Stimulated activated CD4-positive, alpha-beta T cell treated with anti-CD3 and anti-CD28 coated beads, Interleukin-2, amount 100 ng/mL, for 4 hours (primary cell): Measurements from ENCODE around the gene COL17A1.

Experiments used
- DNase-seq: peaks from one replicate; pipeline ENCODE4 v3.0.0-alpha.2; 2020; ENCODE audit warnings: low read depth

The COL17A1 gene

DNA sequence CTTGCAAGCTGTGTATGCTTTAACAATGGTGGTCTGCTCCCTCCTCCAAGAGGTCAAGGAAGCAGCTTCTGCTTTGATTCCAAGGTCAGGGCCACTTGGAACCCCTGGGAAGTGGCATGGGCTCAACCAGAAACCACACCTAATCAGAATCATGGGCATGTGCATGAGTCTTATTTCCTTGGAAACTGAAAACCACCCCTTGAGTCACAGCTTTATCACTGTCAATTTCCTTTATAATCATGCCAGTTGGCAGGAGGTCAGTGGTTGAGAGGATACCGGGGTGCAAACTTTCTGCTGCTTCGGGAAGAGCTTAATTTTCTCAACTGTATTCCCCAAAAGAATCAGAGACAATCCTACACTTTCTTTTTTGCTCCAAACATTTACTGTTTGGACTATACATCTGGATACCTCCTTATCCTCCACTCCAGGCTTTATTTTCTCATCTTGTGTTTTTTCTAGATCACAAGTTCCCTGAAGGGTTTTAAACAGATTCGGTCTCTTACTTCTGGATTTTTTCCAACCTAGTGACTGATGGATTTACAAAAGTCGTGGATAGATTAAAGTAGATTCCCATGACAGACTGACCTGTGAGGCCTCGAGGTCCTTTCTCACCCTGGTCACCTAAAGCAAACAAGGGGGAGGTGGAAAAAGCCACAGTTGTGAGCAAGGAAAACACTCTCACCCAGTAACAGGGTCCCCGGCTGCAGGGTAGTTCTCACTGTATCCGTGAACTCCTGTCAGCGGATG lies 36.0 kb downstream of the COL17A1 start:
- DNase-seq, result no peak

DNA sequence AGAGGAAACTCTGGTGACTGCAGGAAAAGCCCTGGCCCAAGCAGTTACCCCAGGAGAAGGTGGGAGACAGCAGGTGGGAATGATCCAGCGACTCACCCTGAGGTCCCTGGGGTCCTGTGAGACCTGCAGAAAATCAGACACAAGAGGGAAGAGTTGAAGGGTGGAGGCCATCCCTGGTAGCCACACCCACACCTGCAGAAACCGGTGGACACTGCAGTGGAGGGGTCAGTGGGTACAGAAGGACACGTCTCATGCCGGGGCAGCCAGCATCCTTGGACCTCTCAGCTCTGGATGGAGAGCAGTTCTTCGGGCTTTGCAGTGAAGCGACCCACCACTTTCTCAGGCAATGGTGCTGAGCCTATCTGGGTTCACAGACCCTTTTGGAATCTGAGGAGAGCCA lies 39.0 kb downstream of the COL17A1 start:
- no peak for DNase-seq

DNA sequence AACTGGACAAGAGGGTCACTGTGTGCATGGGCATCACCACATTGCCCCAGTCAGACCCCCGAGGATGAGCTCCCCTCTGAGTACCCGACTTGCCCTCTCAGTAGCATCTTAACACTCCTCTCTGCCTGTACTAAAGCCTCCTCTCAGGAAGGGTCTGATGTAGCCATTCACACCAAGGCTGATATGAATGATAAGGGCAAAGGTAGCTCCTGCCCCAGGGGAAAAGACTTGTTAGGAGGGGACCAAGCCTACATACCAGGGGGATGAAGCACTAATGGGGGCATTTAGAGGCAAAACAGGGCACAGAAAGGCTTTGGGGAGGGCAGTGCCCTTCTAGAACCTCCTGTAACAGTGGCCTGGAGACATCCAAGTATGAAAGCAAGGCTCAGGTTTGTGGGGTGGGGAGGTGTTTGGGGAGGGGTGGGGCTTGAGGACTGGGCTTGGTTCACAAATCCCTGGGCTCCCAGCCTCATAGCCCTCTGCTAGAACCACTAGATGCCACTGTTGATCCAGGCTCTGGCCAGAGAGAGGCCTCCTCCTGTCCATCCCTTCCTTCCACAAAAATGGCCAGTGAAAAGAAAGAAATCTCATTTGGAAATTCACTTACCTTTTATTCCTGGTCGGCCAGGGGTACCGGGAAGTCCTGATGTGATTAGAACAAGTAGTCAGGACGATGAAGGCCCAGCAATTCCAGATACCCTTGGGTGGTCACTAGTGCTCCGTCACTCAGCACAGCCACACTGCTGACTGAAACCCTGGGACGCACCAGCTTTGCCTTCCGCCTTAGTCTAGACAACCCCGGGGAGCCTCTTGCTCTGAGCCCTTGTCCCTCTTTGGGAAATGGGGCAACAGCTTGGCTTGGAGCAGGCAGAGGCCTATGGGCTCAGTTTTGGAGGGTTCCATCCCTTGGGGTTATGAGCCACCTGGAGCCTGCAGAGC lies 40.3 kb downstream of the COL17A1 start:
- DNase-seq, result no peak

DNA sequence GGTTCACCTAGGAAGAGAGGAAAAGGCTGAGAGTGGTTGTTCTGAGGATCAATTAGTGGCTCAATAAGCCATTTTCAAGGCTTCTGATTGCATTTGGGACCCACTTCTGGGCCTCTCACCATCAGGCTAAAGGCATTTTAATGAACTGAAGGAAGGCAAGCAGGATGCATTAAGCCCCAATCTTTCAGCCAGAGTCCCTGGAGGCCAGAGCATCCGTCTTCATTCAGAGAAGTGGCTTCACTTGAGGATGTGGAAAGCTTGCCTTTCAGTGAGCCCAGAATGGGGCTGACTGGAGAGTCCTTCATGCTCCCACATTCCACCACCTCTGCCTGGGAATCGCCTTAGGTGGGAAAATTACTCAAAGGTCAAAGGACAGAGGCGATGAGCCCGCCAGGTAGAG lies 41.8 kb downstream of the COL17A1 start:
- DNase-seq, result no peak

DNA sequence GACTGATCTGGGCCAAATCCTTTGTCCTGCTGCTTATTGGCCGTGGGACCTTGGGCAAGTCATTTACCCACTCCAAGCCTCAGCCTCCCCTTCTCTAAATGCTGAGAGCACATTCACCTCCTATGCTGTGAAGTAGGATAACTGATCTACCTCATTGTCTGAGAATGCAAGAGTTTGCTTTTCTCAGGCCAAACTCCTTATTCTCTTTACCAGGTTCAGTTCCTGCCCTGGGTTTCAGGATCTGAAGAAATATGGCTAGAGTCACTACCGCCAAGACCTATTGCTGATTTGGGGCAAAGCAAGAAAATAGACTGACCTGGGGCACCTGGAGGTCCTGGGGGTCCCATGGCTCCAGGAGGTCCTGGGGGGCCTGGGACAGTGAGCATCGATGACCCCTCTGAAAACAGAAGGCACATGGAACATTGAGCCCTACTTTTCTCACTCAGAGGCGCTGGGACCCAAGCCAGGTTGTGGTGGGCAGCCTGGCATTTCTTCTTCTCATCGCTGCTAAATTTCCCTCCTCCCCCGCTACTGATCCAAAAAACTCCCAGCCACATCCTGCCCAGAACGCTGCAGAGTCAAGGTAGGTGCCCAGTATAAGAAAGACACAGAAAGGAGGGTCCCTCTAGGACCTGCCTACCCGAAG lies 42.4 kb downstream of the COL17A1 start:
- no peak for DNase-seq

DNA sequence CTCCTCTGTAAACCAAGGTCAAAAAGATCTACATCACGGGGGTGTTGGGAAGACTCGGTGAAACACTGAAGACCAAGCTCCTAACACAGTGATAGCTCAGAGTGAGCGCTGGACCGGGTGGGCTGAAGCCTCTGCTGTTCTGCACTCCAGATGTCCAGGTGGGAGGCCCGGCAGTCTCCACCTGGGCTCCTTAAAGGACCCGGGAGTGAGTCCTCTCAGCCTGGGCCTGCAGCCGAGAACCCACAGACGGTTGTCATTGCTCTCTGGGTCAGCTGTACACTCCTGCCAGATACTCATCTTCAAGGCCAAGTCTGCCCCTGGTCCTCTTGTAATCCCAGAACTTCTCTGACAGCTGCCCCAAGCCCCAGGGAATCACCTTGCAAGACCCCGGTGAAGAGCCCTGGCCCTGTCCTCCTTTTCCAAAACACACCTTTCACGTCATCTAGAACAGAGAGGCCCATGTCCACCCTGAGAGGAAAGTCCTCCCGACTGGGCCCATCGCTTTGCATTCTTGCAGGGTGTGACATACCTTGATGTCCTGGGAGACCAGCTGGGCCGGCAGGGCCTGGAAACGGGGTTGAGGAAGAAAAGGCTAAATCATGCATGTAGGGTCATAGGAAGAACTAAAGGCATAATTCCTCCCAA lies 43.7 kb downstream of the COL17A1 start:
- DNase-seq, result no peak

DNA sequence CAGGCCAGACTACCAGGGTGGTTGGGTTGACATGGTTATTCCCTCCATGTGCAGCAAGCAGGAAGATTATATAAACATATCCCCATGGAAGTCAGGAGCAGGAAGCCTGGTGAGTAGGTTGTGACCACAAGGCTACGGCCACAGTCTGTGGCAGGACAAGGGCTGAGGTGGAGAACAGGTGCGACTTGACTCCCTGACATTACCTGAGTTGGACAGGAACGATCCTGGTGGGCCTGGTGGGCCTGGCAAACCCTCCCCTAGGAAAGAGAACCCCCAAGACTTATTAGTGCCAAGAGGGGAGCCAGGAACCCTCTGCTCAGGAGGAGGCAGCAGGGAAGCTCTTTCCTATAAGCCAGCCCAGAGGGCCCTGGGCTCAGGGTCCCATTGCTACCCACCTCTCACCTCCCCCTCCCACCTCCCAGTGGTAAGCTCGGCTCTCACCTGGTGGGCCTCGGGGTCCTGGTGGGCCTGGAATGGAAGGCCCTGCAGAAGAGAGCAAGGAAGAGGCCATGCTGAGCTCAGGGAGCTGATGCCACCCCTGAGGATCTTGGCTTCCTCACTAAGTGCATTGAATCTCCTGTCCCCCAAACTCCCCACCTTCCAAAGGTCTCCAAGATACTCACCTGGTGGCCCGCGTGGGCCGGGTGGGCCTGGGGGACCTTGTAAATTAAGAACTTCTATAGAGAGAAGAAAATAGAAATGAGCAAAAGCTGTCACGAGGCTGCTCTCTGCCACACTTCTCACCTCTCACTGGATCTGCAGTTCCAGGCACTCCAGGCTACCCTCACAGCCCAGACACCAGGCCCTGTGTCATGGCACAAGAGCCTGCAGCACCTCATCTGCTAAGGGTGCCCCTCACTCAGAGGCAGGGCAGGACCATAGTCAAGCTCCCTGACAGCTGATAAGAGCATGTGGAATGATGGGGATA lies 44.6 kb downstream of the COL17A1 start:
- no peak for DNase-seq

DNA sequence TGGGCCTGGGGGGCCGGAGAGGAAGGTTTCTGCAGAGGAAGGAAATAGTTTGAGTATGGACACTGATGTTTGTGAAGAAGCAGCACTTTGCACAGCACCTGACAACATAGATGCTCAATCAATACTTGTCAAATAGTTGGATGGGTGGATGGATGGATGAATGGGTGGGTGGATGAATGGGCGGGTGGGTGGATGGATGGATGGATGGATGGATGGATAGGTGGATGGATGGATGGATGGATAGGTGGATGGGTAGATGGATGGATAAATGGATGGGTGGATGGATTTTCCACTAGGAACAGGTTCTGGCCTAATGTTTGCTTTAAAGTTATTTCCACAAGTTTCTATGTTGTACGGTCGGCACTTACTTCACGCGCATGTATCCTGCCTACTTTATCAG lies 45.3 kb downstream of the COL17A1 start:
- DNase-seq, result no peak

DNA sequence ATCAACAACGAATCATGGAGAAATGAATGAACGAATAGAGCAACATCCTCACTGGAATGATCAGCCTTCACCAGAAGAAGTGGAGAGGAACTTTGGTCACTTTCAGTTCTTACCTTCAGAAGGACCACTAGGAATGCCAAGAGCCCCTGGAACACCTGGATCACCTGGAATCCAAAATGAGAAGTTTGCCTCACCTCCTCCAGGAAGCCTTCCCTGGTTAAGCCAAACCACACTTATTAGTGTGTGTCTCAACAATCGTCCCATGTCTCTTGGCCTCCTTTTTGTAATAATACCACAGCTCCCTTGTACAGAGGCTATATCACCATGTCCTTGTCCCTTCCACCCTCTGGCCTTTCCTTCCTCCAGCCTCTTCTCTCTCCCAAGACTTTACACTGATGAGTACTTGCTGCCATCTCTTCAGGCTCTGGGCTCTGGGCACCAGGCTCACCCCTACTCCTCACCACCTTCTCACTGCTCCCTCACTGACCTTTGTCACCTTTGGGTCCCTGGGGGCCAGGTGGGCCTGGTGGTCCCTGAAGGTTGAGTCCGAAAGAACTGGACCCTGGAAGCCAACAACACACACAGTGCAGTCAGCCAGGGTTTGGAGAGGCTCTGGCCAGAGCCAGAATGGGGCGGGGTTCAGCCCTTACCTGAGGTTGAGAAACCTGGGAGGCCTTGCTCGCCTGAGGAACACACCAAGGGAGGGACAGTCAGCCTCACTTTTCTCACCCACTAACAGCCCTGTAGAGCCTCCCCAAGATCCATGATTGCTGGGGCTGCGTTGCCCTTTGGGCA lies 46.5 kb downstream of the COL17A1 start:
- no peak for DNase-seq

DNA sequence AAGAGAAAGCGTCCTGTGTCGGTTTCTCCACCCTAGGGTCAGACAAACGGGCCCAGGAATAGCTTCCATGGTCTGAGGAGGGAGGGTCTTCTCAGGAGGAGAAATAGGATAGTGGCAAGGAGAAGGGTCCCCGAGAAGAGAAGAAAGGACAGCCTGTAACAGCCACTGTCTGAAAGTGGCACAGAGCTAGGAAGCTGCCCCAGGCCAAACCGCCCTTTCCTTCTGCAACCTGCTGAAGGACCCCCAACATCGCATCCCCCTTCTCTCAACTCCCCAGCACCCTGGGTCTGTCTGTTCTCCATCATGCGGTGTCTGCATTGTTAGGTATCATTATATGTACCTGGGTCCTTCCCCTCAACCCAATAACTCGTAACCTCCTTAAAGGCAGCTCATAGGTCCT lies 47.1 kb downstream of the COL17A1 start:
- DNase-seq, result no peak

DNA sequence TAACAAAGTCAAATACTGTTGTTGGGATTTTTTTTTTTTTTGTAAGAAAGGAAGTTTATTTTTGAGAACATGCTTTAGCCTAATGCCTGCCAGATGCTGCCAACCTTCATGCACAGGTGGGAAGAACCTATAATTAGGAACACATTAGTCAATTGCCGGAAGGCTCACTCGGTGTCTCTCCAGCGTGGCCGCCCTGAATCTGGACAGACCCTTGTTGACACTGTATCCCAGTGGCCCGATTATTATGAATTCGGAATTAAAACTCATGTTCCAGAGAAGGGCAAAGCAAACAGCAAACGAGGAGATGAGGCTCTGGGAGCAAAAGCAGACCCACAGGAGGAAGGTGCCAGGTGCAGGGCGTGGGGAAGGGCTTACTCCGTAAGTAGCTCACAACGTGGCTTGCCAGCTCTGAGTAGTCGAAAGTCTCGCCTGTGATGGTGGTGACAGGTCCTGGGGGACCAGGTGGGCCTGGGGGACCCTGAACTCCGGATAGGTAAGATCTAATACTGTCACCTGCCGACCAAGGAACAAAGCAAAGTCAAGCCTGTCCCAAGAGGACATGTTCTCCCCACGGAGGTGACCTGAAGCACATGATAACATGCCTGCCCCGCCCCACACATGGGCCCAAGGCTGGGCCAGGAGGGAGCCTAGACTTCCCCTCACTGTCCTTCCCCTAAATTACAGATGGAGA lies 48.3 kb downstream of the COL17A1 start:
- no peak for DNase-seq

DNA sequence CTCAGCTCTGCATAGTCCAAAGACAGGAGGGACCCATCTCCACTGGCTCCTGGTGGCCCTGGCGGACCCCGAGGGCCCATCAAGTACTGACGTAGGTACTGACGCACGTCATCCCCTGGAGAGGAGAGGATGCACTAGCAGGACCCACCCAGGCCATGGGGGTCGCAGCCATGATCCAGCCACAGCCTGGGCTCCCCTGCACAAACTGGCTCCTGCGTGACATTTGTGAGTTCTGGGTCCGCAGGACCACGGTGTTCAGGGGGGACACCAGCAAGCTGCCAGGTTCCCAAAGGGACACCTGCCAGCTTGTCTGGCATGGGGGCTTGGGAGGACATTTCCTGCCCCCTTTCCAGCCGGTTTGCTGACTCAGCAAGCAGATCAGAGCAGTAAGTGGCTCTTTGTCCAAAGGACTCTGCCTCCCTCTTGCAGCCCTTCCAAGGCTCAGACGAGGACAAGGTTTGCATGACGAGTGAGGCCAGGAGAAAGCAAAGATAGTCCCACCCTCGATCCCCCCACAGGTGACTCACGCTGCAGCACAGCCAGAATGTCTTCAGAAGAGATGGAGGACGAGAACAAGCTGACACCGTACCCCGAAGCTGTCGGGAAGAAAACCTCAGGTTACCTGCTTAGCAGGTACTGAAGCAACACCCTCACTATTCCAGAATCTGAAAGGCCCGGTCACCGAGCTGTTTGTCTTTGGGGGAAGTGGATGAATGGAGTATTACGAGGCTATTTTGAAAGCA lies 49.0 kb downstream of the COL17A1 start:
- no peak for DNase-seq

DNA sequence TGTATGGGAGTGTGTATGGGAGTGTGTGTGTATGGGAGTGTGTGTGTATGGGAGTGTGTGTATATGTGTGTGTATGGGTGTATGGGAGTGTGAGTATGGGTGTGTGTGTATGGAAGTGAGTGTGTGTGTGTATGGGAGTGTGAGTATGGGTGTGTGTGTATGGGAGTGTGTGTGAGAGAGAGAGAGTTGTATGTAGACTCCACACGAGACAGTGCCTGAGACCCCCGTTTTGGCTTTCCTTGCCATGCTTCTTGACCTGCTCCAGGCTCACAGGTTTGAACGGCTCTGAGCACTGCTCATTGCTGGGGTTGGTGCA lies 49.7 kb downstream of the COL17A1 start:
- no peak for DNase-seq

DNA sequence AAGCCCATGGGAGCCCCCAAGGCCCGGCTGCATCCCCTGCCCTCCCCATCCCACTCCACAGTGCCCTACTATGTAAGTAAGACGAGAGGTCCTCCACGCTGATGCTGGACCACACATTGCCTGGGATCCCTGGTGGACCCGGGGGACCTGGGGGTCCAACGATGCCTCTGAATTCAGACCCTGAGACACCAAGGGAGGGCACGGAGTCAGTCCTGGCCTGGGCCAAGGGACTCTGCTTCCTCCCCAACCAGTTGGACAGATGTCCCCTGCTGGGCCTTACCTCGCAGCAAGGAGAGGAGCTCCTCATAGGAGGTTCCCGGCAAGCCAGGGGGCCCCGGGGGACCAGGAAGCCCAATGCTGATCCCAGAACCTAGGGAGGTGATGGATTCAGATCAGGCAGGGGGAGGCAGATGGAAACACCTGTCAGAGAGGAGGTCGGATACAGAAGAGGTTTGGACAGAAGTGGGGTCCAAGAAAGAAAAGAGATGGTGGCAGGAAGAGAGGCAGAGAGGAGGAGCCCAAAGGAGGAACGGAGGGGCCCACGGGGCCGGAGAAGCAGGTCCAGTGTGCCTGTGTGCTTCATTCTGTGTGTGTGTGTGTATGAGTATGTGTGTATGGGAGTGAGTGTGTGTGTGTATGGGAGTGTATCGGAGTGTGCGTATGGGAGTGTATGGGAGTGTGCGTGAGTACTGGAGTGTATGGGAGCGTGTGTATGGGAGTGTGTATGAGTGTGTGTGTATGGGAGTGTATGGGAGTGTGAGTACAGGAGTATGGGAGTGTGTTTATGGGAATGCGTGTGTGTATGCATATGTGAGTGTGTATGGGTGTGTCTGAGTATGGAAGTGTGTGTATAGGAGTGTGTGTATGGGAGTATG lies 50.2 kb downstream of the COL17A1 start:
- DNase-seq, result no peak

DNA sequence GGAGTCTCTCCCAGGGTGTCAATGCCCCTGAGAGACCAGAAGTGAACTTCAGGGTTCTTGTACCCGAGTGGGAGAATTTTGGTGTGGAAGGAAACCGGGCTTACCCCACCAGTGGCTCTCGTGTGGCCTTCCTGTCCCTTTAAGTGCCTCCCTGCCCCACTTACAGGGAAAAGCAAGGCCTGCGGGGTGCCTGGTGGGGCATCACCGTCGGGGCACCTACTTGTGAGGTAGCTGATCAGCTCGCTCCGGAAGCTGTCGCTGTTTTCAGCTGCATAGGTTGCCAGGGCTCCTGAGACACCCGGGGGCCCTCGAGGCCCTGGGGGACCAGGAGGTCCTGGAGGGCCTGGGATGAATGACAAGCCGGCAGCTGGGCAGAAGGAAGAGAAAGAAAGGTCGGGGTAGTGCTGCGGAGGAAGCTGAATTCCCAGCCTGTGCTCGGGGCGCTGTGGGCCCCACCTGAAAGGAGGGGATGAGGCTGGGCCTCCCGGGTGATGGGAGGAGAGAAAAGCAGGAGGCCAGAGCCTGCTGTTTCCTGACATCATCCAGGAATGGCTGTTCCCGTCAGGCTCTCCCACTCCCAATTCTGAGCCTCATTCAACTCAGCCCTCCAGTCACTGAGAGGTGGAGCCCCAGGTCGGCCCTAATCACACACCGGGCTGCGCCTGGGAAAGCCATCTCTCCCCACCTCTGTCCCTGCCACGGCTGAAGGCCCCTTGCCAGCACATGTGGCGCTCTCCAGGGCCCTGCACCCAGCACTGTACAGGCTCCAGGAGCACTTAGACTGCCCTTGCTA lies 51.1 kb downstream of the COL17A1 start:
- DNase-seq, result no peak

DNA sequence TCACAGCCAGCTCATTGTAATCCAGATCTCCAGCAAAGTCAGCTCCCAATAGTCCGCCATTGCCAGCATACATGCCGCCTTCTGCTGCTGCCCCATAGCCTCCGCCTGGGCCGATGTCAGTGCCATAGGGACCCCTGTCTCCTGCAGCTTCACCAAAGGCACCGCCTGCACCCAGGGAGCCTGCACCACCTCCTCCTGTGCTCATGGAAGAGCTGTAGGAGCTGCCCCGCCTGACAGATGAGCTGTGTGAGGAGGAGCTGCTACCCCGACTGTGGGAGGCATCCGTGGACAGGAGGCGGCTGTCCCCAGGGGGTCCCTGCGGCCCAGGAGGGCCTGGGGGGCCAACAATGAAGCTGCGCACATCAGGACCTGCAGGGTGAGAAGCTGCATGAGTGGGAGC lies 51.7 kb downstream of the COL17A1 start:
- no peak for DNase-seq

DNA sequence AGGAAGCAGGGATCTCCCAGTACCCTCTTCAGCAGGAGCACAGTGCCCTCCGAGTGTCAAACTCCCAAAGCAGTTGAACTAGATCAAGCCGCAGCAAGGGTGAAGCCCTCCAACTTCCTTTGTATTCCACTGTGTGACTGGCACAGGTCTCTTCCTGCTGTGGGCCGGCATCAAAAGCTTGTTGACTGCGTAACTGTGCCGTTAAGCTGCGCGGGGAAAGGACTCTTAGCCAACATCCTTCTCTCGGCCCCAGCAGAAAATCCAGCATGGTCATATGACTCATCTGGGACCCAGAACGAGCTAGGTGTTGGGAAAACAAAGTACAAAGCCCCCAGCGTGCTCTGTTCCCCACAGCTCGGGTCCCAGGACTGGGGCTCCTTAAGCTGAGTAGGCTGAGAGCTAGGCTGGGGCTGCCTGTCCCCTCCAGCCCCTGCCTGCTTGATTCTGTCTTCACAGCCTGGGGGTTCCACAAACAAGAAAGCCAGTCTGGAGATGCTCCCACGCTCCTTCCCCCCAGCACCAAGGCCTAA lies 52.2 kb downstream of the COL17A1 start:
- DNase-seq, result no peak
